ENCODE measurements around the gene PIP5KL1.
"Not testable (repeated sequence)": the region's sequence is repeated elsewhere in the genome, so short reads cannot be mapped to it uniquely, and the experiment has no call there.

The PIP5KL1 gene

DNA sequence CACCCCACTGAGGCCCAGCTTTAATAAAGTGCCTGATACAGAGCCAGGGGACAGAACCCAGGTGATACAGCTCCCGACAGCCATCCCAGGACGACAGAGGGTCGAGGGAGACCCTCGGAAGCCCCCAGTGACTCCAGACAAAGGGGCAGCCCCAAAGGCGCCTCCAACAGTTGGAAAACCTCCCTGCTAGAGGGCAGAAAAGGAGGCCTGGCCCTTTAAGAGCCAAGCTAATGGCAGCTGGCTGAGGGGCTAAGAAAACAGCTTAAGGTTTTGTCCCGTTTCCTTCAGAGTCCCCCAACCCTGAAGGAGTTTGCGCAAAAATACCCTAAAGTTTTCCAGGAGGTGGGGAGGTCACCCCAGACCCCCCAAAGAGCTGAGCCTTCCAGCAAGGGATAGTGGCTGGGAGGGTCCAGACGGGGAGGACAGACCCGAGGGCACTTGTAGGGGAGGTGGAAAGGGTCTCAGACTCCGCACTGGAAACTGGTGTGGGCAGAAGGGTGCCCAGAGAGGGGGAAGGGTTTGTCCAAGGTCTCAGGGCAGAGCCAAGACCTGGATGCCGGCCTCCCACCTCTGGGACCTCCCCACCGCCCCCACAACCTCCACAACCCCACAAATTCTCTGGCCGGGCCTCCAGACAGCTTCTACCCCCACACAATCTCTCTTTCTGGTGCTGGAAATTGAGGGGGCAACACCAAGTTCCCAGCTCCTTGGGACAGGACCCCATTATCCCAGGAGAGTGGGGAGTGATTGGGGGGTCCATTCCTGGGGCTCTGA, 44.9 kb downstream of the PIP5KL1 start:
- DNase-seq = no peak

- DNase-seq = no peak
Observed at GRCh38 chr9:127884976-127885490, 45.5 kb downstream of the PIP5KL1 start.

GRCh38 chr9:127884427-127884911, 46.1 kb downstream of the PIP5KL1 start:
- DNase-seq = no peak

DNA sequence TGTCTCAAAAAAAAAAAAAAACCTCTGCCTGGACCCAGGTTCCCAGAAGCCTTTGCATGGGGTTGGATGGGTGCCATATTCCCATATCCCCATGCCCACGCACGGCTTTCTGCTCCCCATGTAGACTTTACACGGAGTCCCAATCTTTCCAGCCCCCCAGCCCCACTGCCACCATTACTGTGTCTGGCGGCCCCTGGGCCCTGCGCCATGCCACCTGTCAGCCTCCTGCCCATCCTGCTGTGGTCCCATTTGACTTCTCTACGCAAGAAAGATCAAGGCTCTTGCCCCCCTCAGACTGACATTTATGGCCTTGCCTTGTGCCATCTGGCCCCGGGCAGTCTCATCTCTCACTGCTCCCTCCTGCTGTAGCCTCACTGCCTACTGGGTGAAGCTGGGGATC, 46.6 kb downstream of the PIP5KL1 start:
- DNase-seq = no peak

- not testable (repeated sequence) for DNase-seq
Observed at GRCh38 chr9:127881715-127882114, 48.9 kb downstream of the PIP5KL1 start.

GRCh38 chr9:127880143-127880542, 50.4 kb downstream of the PIP5KL1 start:
- no peak for DNase-seq

DNA sequence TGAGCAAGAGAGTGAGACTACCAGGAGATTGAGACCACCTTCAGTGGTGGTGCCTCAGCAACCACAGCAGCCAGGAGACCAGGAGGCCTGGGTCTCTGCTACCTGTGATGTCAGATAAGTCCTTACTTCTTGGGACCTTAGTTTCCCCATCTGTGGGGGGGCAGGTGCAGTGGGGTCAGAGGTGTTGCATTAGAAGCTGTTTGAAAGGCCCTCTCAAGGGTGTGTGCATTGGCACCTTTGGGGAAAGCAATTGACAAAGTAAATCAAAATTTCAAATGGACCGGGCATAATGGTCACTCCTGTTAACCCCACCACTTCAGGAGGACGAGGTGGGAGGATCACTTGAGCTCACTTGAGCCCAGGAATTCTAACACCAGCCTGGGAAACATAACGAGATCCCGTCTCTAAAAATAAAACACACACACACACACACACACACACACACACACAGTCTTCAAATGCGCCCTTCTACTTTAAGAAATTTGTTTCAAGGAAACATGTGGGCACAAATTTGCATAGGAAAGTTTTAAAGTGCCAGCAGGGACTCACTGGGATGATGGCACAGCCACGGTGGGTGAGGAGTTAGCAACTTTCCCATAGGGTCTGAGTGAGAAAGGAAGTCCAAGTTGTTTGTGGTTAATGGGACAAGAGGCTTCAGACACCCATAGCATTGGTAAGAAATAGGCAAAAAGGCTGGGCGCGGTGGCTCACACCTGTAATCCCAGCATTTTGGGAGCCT, 51.8 kb downstream of the PIP5KL1 start:
- no peak for DNase-seq

DNA sequence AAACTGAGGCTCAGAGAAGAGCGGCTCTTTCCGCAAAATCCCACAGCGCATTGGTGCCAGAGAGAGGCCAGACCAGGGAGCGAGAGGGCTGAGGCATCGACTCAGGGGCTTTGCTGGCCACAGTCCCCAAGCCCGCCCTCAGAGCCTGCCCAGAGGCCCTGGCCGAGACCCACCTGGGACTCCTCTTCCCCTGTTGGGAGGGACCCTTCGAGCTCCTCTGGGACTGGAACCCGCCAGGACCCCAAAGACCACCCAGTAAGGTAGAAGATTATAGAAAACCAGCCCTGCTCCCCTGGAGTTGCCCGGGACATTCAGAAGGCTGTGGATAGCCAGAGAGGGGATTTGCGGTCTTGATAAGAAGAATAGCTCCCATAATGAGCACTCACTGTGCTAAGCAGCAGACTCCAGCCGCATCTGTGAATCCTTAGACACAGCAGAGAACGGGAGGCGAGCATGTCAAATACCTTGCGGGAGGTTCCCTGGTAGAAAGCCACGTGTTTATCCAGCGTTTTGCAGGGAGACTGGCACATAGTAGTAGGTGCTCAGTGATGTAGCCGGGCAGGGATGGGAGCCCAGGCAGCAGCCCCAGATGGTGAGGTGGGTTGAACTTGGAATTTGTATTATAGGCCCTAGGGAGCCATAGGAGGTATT, 52.5 kb downstream of the PIP5KL1 start:
- DNase-seq = no peak

DNA sequence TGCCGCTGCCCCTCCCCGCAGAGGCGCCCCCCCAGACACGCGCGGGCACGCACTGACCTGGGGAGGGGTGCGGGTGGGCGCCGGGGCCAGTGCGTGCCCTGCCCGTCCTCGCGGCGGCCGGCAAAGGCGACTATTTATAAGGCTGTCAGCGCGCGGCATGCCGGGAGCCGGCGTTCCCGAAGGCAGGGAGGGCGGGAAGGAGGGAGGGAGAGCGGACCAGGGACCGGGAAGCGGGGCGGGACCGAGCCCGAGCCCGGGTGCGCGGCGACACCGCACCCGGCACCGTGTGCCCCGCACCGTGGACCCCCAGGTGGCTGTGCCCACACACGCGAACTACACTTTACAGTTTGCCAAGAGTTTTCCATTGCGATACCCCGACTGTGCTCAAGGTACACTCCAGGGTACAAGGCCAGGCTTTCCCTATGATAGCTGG, 53.0 kb downstream of the PIP5KL1 start, which contains the start of gene AK1:
AK1 (minus strand) TSS at position 110 of the 433 bp plus-strand sequence. CDS start 3,058 bp downstream, outside the sequence.
- DNase-seq = no peak

GRCh38 chr9:127876764-127877562, 53.6 kb downstream of the PIP5KL1 start:
- no peak for DNase-seq

DNA sequence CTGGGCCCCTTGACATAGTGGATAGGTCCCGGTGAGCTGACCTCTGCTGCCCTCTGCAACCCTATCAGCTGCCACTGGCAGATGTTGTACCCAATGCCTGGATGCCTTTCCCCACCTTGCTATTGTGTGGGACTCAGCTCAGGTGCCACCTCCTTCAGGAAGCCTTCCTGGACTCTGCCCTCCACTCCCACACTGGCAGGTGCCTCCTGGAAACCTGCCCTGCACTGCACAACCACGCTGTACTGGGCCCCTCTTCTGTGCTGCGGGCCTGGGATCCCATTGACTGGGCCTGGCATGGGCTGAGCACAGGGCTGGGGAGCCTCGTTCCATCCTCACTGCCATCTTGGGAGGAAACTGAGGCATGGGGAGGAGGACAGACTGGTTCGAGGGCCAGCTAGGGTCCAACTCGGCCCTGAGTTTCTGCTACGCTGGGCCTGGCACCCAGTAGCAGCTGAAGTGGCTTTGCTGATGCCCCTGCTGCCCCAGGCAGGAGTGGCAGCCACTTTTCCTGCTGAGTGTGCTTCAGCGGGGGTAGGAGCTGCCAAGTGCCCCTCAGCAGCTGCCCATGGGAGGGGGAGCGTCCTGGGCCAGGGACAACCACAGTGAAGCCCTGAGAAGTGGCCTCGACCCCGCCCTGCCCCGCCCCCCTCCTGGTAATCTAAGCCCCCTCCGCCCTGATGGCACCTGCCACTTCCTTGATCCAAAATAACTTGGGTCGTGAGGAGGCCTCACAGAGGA, 54.4 kb downstream of the PIP5KL1 start:
- DNase-seq = no peak

DNA sequence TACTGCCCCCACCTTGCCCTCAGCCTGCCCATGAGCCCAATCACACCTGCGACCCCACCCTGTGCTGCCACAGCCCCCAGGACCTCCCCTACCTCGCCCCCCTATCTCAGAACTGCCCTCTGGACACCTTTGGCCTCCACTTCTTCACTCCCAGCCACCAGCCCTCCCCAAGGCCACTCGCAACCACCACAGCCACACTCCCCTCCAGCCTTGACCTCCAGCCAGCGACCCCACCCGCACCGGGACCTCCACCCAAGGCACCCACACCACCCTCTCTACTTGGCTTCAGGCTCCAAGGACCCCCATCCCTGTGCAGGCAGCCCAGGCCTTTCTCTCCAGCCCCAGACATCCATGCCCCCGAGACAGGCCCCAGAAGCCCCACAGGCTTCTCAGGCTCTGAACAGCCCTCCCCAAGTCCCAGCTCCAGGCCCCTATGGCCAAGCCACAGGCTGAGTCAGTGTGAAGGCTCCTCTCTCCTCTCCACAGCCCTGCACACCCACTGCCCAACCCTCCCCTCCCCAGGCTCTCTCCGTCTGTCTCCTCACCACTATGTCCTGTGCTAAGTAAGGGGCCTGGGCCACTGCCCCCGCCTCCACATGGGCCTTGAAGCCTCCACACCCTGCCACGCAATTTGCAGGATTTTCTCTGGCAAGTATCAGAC, 55.1 kb downstream of the PIP5KL1 start:
- DNase-seq = no peak

GRCh38 chr9:127874301-127875221, 56.0 kb downstream of the PIP5KL1 start:
- no peak for DNase-seq

DNA sequence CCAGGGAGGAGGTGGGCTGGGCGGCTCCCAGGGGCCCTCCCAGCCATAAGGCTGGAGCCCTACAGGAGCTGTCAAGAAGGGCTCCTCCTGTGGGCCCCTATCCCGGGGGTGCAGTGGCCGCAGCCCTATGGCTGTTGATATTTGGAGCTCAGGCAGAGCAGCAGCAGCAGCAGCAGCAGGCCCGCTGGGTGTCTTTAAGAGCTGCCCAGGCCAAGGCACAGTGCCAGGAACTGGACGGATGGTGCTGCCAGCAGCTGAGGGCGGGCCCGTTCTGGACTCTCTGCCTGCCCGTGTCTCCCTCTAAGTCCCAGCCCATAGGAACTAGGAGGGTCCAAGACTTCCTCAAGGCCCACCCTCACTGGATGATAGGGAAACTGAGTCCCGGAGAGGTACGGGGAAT, 56.7 kb downstream of the PIP5KL1 start:
- no peak for DNase-seq

DNA sequence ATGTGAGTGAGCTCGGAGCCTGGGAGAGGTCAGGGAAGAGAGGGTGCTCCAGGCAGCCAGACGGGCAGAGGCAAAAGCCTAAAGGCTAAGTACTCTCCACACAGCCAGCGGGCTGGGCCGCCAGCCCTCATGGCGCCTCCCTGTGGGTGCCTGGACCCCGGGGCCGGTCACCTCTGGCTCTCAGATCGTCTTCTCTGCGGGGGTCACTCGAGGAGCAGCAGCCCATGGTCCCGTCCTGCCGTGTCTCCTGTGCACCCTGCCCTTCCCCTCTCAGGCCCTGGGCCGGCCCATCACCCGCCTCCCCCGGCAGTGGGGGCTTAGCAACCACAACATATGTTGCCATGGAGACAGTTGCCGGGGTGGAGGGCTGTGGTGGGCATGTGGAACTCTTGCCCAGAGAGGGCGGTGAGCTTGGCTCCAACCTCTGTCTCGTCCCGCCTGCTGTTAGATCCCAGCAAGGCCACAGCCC, 57.3 kb downstream of the PIP5KL1 start:
- DNase-seq = no peak

DNA sequence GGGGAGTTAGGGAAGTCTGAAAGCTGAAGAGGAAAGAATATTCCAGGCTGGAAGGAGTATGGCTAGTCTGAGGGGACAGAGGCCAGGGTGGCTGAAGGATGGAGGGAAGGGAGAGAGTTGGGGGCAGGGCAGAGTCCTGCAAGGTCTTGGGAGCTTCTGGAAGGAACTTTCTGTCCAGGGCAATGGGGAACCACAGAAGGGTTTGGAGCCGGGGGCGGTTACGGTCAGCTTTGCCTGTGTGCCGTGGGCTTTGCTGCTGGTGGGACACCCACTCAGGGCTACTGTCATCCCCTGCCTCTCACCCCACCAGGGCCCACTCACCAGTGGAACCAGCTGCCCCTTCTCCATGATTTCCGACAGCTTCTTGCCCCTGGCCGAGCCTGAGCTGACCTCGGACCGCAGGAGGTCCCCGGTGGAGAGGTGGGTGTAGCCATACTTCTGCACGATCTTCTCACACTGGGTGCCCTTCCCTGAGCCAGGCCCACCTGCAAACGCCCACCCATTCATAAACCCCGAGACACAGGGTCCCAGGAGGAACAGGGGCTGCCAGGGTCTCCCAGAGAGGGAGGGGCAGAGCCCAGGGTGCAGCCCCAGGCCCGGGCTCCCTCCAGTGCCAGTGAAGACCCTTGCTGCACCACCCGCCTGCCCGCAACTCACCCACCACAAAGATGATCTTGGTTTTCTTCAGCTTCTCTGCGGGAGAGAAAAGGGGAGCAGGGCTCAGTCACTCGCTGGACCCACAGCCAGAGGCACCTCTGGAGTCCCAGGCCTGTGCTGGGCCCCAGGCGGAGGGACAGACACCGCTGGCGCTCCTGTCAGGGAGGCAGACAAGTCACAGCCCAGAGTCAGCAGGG, 58.0 kb downstream of the PIP5KL1 start:
- DNase-seq = no peak

DNA sequence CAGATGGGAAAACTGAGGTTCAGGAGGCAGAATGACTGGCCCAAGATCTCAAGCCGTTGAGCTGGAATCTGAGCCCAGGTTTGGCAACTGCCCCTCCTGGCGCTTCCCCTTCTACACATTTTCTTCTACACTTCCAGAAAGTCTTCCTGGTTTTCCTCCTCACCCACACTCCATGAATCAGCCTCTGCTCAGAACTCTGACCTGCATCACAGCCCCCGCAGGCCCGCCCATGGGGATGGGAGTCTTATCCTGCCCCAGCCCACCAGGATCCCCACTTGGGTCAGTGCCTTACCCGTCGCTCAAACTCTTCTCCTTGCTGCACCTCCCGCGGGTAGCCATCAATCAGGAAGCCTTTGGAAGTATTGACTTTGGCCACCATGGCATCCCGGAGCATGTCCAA, 59.0 kb downstream of the PIP5KL1 start:
- DNase-seq = no peak

GRCh38 chr9:127870887-127871286, 59.7 kb downstream of the PIP5KL1 start:
- DNase-seq = no peak
